ENCODE results near the gene TUT1. TPM values are rescaled to one million over a fixed set of nuclear protein-coding genes. Genes with fewer than 3 reads are reported as not detected.
"Not testable (repeated sequence)": the region's sequence is repeated elsewhere in the genome, so short reads cannot be mapped to it uniquely, and the experiment has no call there.

Gene TUT1
- total RNA-seq, 1 experiment from 2014 or later = 20.7 TPM

DNA sequence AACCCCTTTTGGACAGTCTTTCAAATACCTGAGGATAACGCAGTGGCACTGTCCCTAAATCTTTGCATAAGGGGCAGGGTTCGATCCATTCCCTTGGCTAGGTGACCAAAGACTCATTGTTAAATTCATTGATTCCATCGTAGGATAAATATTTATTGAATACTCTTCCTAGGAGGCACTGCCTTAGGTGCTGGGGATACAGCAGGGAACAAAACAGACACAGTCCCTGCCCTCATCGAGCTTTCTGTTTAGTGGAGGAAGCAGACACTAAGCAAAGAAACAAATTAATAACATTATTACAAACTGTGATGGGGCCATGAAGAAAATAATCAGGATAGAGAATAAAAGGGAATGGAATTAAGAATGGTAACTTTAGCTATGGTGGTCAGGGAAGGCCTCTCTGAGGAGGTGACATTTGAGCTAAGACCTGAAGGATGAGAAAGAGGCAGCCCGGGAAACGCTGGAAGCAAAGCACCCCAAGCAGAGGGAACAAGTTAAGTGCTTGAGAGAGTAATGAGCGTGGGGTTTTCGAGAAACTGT, 29.8 kb upstream of the TUT1 start:
- peaks cover 17 to 19% of the 10 kb centered on the region in 2 experiments for H3K4me1 Mint-ChIP-seq
- Histone ChIP-seq H2BK5ac (ENCODE audit: insufficient read length, low read length) (no peak overlapping the region), H3K4me2 (ENCODE audit: insufficient read depth, insufficient read length, low read length) (peak overlapping the region; percentile 98), H3K9ac (ENCODE audit: extremely low read depth, insufficient read length, low read length) (peak overlapping the region; percentile 85), H2BK12ac (ENCODE audit: insufficient read length, low read depth, low read length) (no peak overlapping the region), H3K14ac (ENCODE audit: insufficient read depth, low read length) (peak overlapping the region; percentile 83), H3T11ph (ENCODE audit: low read length) (no peak overlapping the region), H2BK20ac (ENCODE audit: low read depth, low read length, poor library complexity, severe bottlenecking) (no peak overlapping the region), H2BK15ac (ENCODE audit: low read depth, low read length) (no peak overlapping the region), H3K9me3 (ENCODE audit: control insufficient read depth, low read depth, low read length) (no peaks in the 10 kb centered on the region), H2AK5ac (ENCODE audit: insufficient read length, low read length) (no peak overlapping the region), H3K4me1 (ENCODE audit: insufficient read depth, low read length) (peaks cover 2% of the 10 kb centered on the region; the same call in 1 of the 2 replicates), H4K5ac (ENCODE audit: insufficient read length, low read depth, low read length) (no peak overlapping the region), H4K8ac (replicated peaks; ENCODE audit: insufficient read length, low read depth, low read length) (no peak overlapping the region), H3K27ac (ENCODE audit: insufficient read length, low read depth, low read length) (no peak overlapping the region), H3K79me2 (ENCODE audit: insufficient read depth, low read length) (no peaks in the 10 kb centered on the region; the same call in 1 of the 2 replicates), H3K27me3 (ENCODE audit: insufficient read depth, low read length) (no peaks in the 10 kb centered on the region), H3K4ac (ENCODE audit: low read depth, low read length) (no peak overlapping the region), H3K23ac (ENCODE audit: insufficient read length, low read depth, low read length) (peak overlapping the region; percentile 93), H4K20me1 (ENCODE audit: control insufficient read depth, insufficient read depth, insufficient read length) (no peaks in the 10 kb centered on the region), H2AFZ (ENCODE audit: low read length) (no peak overlapping the region), H3K79me1 (ENCODE audit: insufficient read depth, low read depth, low read length, poor library complexity, severe bottlenecking) (no peaks in the 10 kb centered on the region), H3K23me2 (ENCODE audit: insufficient read length, low read depth, low read length, poor library complexity, severe bottlenecking) (peaks cover 8% of the 10 kb centered on the region), H3K18ac (ENCODE audit: insufficient read length, low read depth, low read length) (peak overlapping the region; percentile 87), H2BK120ac (ENCODE audit: low read depth, low read length, poor library complexity, severe bottlenecking) (no peak overlapping the region), H3K56ac (ENCODE audit: insufficient read length, low read depth, low read length) (no peak overlapping the region), H4K91ac (ENCODE audit: insufficient read length, low read depth, low read length) (no peak overlapping the region)
- H3K9me3 Mint-ChIP-seq = no peaks in the 10 kb centered on the region
- H3K27me3 Mint-ChIP-seq (ENCODE audit: low read depth) = no peaks in the 10 kb centered on the region
- WGBS (ENCODE audit: extremely low coverage, insufficient read length, low lambda C conversion rate) = no CpG with 5 or more reads among the region's 8 CpGs
- H3K27ac Mint-ChIP-seq = peak overlapping the region; percentile 95 to 98 (median 96)
- H3K36me3 Mint-ChIP-seq (ENCODE audit: insufficient read depth in 1 of 3, low read depth in 3 of 3) = peaks cover 13 to 39% (median 38%) of the 10 kb centered on the region in 3 experiments; a peak in 6 of 7 replicates
- TF ChIP-seq, protein P1, sequence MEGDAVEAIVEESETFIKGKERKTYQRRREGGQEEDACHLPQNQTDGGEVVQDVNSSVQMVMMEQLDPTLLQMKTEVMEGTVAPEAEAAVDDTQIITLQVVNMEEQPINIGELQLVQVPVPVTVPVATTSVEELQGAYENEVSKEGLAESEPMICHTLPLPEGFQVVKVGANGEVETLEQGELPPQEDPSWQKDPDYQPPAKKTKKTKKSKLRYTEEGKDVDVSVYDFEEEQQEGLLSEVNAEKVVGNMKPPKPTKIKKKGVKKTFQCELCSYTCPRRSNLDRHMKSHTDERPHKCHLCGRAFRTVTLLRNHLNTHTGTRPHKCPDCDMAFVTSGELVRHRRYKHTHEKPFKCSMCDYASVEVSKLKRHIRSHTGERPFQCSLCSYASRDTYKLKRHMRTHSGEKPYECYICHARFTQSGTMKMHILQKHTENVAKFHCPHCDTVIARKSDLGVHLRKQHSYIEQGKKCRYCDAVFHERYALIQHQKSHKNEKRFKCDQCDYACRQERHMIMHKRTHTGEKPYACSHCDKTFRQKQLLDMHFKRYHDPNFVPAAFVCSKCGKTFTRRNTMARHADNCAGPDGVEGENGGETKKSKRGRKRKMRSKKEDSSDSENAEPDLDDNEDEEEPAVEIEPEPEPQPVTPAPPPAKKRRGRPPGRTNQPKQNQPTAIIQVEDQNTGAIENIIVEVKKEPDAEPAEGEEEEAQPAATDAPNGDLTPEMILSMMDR (conservative IDR thresholded peaks at IDR 0.05) = no peak
- peak overlapping the region; percentile 95 to 98 for H3K4me3 Mint-ChIP-seq
- no peak for DNase-seq

DNA sequence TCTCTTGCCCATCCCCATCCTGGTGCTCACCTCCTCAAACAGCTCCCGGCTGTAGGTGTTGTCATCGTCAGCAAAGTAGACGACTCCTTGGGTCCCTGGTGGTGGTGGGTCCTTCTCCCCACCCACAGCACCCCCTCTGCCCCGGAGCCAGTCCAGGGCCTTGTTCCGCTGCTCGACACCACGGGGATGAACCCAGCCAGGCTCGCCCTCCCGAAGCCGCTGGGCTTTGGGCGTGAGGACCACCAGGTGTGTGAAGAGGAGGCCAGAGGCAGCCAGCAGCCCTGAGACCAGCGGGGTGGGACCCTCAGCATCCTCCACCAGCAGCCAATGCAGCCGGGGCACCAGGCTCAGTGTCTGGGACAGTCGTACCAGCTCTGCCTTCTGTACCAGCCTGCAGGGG, 25.6 kb upstream of the TUT1 start:
- not testable (repeated sequence) for H3K14ac ChIP-seq (ENCODE audit: insufficient read depth, low read length); H3K79me2 ChIP-seq (ENCODE audit: insufficient read depth, low read length); H3K23ac ChIP-seq (ENCODE audit: insufficient read length, low read depth, low read length); H2BK5ac ChIP-seq (ENCODE audit: insufficient read length, low read length); H3K9ac ChIP-seq (ENCODE audit: extremely low read depth, insufficient read length, low read length); H4K8ac ChIP-seq (replicated peaks; ENCODE audit: insufficient read length, low read depth, low read length); H3K9me3 Mint-ChIP-seq; H2BK12ac ChIP-seq (ENCODE audit: insufficient read length, low read depth, low read length); H4K20me1 ChIP-seq (ENCODE audit: control insufficient read depth, insufficient read depth, insufficient read length); H3K9me3 ChIP-seq (ENCODE audit: control insufficient read depth, low read depth, low read length); H3K27ac ChIP-seq (ENCODE audit: insufficient read length, low read depth, low read length); H2BK120ac ChIP-seq (ENCODE audit: low read depth, low read length, poor library complexity, severe bottlenecking); H3K4me1 ChIP-seq (ENCODE audit: insufficient read depth, low read length); H3K56ac ChIP-seq (ENCODE audit: insufficient read length, low read depth, low read length); H2AK5ac ChIP-seq (ENCODE audit: insufficient read length, low read length); H3K27me3 Mint-ChIP-seq (ENCODE audit: low read depth); H3K4ac ChIP-seq (ENCODE audit: low read depth, low read length); H2BK20ac ChIP-seq (ENCODE audit: low read depth, low read length, poor library complexity, severe bottlenecking); H3K4me2 ChIP-seq (ENCODE audit: insufficient read depth, insufficient read length, low read length); H3T11ph ChIP-seq (ENCODE audit: low read length); H3K79me1 ChIP-seq (ENCODE audit: insufficient read depth, low read depth, low read length, poor library complexity, severe bottlenecking); H4K91ac ChIP-seq (ENCODE audit: insufficient read length, low read depth, low read length); H3K27me3 ChIP-seq (ENCODE audit: insufficient read depth, low read length); H4K5ac ChIP-seq (ENCODE audit: insufficient read length, low read depth, low read length); H2AFZ ChIP-seq (ENCODE audit: low read length); H3K4me3 Mint-ChIP-seq; H2BK15ac ChIP-seq (ENCODE audit: low read depth, low read length); H3K18ac ChIP-seq (ENCODE audit: insufficient read length, low read depth, low read length); DNase-seq
- 0 out of 7 replicates have a peak overlapping the region, but pooled peaks of 1 of the 3 experiments have one; percentile 22 for H3K27ac Mint-ChIP-seq
- WGBS (ENCODE audit: extremely low coverage, insufficient read length, low lambda C conversion rate) = no CpG with 5 or more reads among the region's 14 CpGs
- peaks cover 2 to 20% (median 19%) of the 10 kb centered on the region in 3 experiments; a peak in 6 of 7 replicates for H3K36me3 Mint-ChIP-seq (ENCODE audit: insufficient read depth in 1 of 3, low read depth in 3 of 3)
- H3K4me1 Mint-ChIP-seq = peaks cover 20 to 29% of the 10 kb centered on the region in 2 experiments
- peaks cover 13% of the 10 kb centered on the region for H3K23me2 ChIP-seq (ENCODE audit: insufficient read length, low read depth, low read length, poor library complexity, severe bottlenecking)

Data from H9 (cell line).